SK-N-MC (cell line): ENCODE measurements around the gene CAMK1D.

ENCODE experiments used
- EZH2 ChIP-seq: fragments of 200-600 bp; sonication (generic); IDR thresholded peaks from one replicate; pipeline ENCODE4 v1.6.1; 2017; ENCODE audit warnings: antibody characterized with exemption
- FOXP2 ChIP-seq: optimal IDR thresholded peaks from 2 replicates; pipeline ENCODE3; 2011; ENCODE audit warnings: mild to moderate bottlenecking, moderate library complexity; ENCODE audit not compliant: insufficient read depth; ENCODE audit errors: extremely low read length, control extremely low read depth
- POLR2AphosphoS5 ChIP-seq: IDR thresholded peaks from 2 replicates; pipeline ENCODE4 v1.6.1; 2012; ENCODE audit warnings: mild to moderate bottlenecking, low read depth, low read length, borderline replicate concordance

DNA sequence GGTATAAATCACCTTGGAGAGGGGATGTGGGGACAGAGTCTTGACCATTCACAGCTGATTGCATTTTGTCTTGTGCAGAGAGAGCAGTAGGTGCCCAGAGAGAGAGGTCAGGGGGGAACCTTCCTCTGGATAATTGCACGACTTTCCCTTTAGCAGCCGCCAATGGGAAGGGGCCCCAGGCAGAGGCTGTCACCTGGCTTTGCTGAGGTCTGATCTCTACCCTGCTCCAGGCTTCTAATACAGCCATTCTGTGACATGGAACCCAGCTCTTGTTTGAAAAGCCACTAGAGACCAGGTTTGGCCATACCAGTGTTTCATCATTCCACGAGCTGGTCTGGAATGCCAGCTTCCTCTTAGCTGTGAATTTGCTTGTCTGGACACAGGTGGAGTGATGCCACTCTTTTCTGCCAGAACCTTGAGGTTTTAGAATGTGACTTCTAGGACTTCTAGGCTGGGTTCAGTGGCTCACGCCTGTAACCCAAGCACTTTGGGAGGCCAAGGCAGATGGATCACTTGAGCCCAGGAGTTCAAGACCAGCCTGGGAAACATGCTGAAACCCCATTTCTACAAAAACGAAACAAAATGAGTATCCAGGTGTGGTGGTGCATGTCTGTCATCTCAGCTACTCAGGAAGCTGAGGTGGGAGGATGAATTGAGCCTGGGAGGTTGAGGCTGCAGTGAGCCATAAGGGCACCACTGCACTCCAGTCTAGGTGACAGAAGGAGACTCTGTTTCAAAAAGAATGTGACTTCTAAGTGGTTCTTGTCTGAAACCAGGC, 159.9 kb downstream of the CAMK1D start:
- TF ChIP-seq POLR2AphosphoS5 (no peak), EZH2 (no peak), FOXP2 (no peak)
